Ectodermal cell (in vitro differentiated cells): ENCODE results near the gene NOX3.

Source experiments
- H3K27ac ChIP-seq: 2 replicates; pipeline ENCODE4 v1.7.0; 2013; ENCODE audit warnings: mild to moderate bottlenecking, low read depth, low read length; ENCODE audit not compliant: insufficient read depth, poor library complexity, severe bottlenecking
- H3K27me3 ChIP-seq: 2 replicates; pipeline ENCODE4 v1.7.0; 2013; ENCODE audit warnings: mild to moderate bottlenecking, low read length; ENCODE audit not compliant: insufficient read depth, control insufficient read depth, poor library complexity, severe bottlenecking
- H3K36me3 ChIP-seq: one replicate; pipeline ENCODE4 v1.7.0; 2013; ENCODE audit warnings: low read length; ENCODE audit not compliant: control insufficient read depth, insufficient read depth
- H3K4me1 ChIP-seq: one replicate; pipeline ENCODE4 v1.7.0; 2013; ENCODE audit warnings: low read length; ENCODE audit not compliant: control insufficient read depth, insufficient read depth
- H3K4me3 ChIP-seq: 2 replicates; pipeline ENCODE4 v1.7.0; 2013; ENCODE audit warnings: low read depth, low read length, control low read depth; ENCODE audit not compliant: insufficient read depth
- H3K9me3 ChIP-seq: 2 replicates; pipeline ENCODE4 v1.7.0; 2013; ENCODE audit warnings: mild to moderate bottlenecking, low read length, moderate library complexity; ENCODE audit not compliant: control insufficient read depth
- WGBS, 2 experiments: methylation state at CpG; one replicate each; pipeline ENCODE4 v1.1.7; 2013; ENCODE audit warnings: missing lambda C conversion rate in 2 of 2; 5-methylcytosine and 5-hydroxymethylcytosine counted together

Gene NOX3

DNA sequence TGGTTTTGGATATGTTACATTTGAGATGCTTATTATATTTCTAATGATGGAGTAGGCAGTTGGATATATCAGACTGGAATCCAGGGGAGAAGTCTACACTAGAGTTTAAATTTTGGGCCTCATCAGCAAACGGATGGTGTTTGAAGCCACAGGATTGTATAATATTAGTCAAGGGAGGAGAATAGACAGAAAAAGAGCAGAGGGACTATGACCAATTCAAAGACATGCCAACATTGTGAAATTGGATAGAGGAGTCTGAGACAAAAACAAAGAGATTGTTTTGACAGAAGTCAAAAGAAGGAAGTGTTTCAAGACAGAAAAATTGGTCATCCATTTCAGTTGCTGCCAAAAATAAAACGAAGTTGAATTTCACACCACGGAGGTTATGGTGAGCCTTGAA, 66.5 kb downstream of the NOX3 start:
- Histone ChIP-seq H3K9me3 (no peaks in the 10 kb centered on the region), H3K4me1 (no peaks in the 10 kb centered on the region), H3K36me3 (no peaks in the 10 kb centered on the region), H3K27ac (no peak overlapping the region), H3K27me3 (no peaks in the 10 kb centered on the region), H3K4me3 (no peak overlapping the region)
- WGBS, 2 experiments: 90 to 95% methylated on average over 3 of the region's 3 CpGs

GRCh38 chr6:155388591-155388990, 67.0 kb downstream of the NOX3 start:
- H3K27ac ChIP-seq: no peak overlapping the region
- no peaks in the 10 kb centered on the region for H3K36me3 ChIP-seq
- no peaks in the 10 kb centered on the region for H3K4me1 ChIP-seq
- H3K9me3 ChIP-seq: no peaks in the 10 kb centered on the region
- no peak overlapping the region for H3K4me3 ChIP-seq
- H3K27me3 ChIP-seq: no peaks in the 10 kb centered on the region

- Histone ChIP-seq H3K27me3 (no peaks in the 10 kb centered on the region), H3K9me3 (no peaks in the 10 kb centered on the region), H3K4me3 (no peak overlapping the region), H3K27ac (no peak overlapping the region), H3K36me3 (no peaks in the 10 kb centered on the region), H3K4me1 (no peaks in the 10 kb centered on the region)
- WGBS, 2 experiments: 93 to 96% methylated on average over 2 of the region's 2 CpGs
Observed at GRCh38 chr6:155387481-155387880, 68.2 kb downstream of the NOX3 start.

- no peaks in the 10 kb centered on the region for H3K4me1 ChIP-seq
- H3K27me3 ChIP-seq: no peaks in the 10 kb centered on the region
- no peak overlapping the region for H3K27ac ChIP-seq
- no peak overlapping the region for H3K4me3 ChIP-seq
- 95 to 96% methylated on average over 15 of the region's 15 CpGs for WGBS, 2 experiments
- no peaks in the 10 kb centered on the region for H3K36me3 ChIP-seq
- no peaks in the 10 kb centered on the region for H3K9me3 ChIP-seq
Observed at GRCh38 chr6:155384321-155384952, 71.2 kb downstream of the NOX3 start.

DNA sequence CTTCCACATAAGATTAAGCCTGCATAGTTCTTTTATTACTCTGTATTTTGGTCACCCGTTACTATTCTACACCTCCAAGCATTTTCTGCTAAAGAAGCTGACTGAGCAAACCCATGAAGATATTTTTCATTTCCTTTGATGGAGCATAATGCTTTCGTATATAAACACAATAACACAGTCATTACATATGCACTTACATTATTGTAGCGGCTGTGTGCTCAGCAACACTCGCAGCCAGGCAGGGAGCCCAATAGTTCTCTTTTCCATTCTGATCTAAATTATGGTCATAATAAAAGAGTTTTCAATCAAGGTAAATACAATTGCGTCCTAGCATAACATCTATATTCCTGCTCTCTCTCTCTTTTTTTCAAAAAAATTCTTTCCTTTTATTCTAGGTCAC, 71.7 kb downstream of the NOX3 start:
- Histone ChIP-seq H3K27ac (no peak overlapping the region), H3K36me3 (no peaks in the 10 kb centered on the region), H3K9me3 (no peaks in the 10 kb centered on the region), H3K27me3 (no peaks in the 10 kb centered on the region), H3K4me1 (no peaks in the 10 kb centered on the region), H3K4me3 (no peak overlapping the region)
- whole genome bisulfite sequencing, 2 experiments: 87 to 97% methylated on average over 5 of the region's 5 CpGs

GRCh38 chr6:155382338-155382685, 73.3 kb downstream of the NOX3 start:
- no peaks in the 10 kb centered on the region for H3K9me3 ChIP-seq
- 100% methylated on average over 1 to 2 of the region's 3 CpGs for WGBS, 2 experiments
- H3K27ac ChIP-seq: no peak overlapping the region
- H3K36me3 ChIP-seq: no peaks in the 10 kb centered on the region
- no peak overlapping the region for H3K4me3 ChIP-seq
- H3K4me1 ChIP-seq: no peaks in the 10 kb centered on the region
- H3K27me3 ChIP-seq: no peaks in the 10 kb centered on the region

- Histone ChIP-seq H3K4me3 (no peak overlapping the region), H3K36me3 (no peaks in the 10 kb centered on the region), H3K4me1 (no peaks in the 10 kb centered on the region), H3K9me3 (no peaks in the 10 kb centered on the region), H3K27me3 (no peaks in the 10 kb centered on the region), H3K27ac (peak overlapping the region; percentile 8)
- WGBS, 2 experiments: 75% methylated on average over 5 of the region's 5 CpGs
Observed at GRCh38 chr6:155381673-155382337, 73.8 kb downstream of the NOX3 start.

GRCh38 chr6:155380666-155381332, 74.8 kb downstream of the NOX3 start:
- no peak overlapping the region for H3K4me3 ChIP-seq
- H3K27me3 ChIP-seq: no peaks in the 10 kb centered on the region
- no peak overlapping the region for H3K27ac ChIP-seq
- no peaks in the 10 kb centered on the region for H3K36me3 ChIP-seq
- H3K4me1 ChIP-seq: no peaks in the 10 kb centered on the region
- WGBS, 2 experiments: 92 to 94% methylated on average over 8 of the region's 8 CpGs
- H3K9me3 ChIP-seq: no peaks in the 10 kb centered on the region

GRCh38 chr6:155378724-155379123, 76.9 kb downstream of the NOX3 start:
- no peaks in the 10 kb centered on the region for H3K36me3 ChIP-seq
- no peaks in the 10 kb centered on the region for H3K27me3 ChIP-seq
- no peak overlapping the region for H3K27ac ChIP-seq
- 93 to 96% methylated on average over 3 of the region's 3 CpGs for WGBS, 2 experiments
- H3K9me3 ChIP-seq: no peaks in the 10 kb centered on the region
- H3K4me3 ChIP-seq: no peak overlapping the region
- no peaks in the 10 kb centered on the region for H3K4me1 ChIP-seq

- no peaks in the 10 kb centered on the region for H3K27me3 ChIP-seq
- H3K36me3 ChIP-seq: no peaks in the 10 kb centered on the region
- no peak overlapping the region for H3K27ac ChIP-seq
Observed at GRCh38 chr6:155378276-155378675, 77.4 kb downstream of the NOX3 start.

More at GRCh38 chr6:155378276-155378675, 77.4 kb downstream of the NOX3 start:
- no peaks in the 10 kb centered on the region for H3K9me3 ChIP-seq
- H3K4me1 ChIP-seq: no peaks in the 10 kb centered on the region
- no peak overlapping the region for H3K4me3 ChIP-seq
